Measurements from ENCODE around the gene CCNF.

CCNF gene

DNA sequence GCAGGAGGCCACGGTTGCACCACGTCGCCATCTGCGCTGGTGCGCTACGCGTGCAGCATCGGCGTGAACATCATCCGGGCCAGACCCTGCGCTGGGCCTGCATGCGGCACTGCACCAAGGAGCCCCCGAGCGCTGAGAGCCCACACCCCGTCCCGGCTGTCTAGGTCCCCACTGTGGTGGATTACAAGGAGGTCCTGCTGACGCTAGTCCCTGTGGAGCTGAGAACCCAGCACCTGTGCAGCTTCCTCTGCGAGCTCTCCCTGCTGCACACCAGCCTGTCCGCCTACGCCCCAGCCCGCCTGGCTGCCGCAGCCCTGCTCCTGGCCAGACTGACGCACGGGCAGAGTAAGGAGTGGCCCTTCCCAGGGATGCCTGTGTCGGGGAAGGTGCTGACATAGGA, 19.9 kb downstream of the CCNF start:
- Histone ChIP-seq H3K9ac (ENCODE audit: low read depth, low read length, poor library complexity) (no peak overlapping the region), H2AFZ (ENCODE audit: low read length) (no peak overlapping the region), H3K27me3 (ENCODE audit: control insufficient read depth in 3 of 3, insufficient read depth in 3 of 3, low read depth in 1 of 3, low read length in 3 of 3) (no peaks in the 10 kb centered on the region), H4K8ac (ENCODE audit: low read depth, low read length) (no peak overlapping the region), H3K9me3 (replicated peaks in 1 of 2; ENCODE audit: control insufficient read depth in 2 of 2, insufficient read depth in 1 of 2, low read depth in 1 of 2, low read length in 2 of 2) (no peaks in the 10 kb centered on the region), H2AK5ac (ENCODE audit: low read depth, low read length) (no peak overlapping the region), H3K4me3 (ENCODE audit: low read length in 2 of 2) (no peak overlapping the region), H2BK120ac (ENCODE audit: low read depth, low read length) (no peak overlapping the region), H3K79me1 (ENCODE audit: low read depth, low read length) (peaks cover 11% of the 10 kb centered on the region), H4K91ac (ENCODE audit: low read depth, low read length, poor library complexity) (no peak overlapping the region), H2BK12ac (ENCODE audit: low read length) (no peak overlapping the region), H3K18ac (ENCODE audit: low read length) (no peak overlapping the region), H3K23ac (ENCODE audit: low read depth, low read length, poor library complexity) (peak overlapping the region; percentile 80), H3K14ac (ENCODE audit: low read length) (peak overlapping the region; percentile 38), H2BK15ac (ENCODE audit: low read length) (no peak overlapping the region), H3K4me1 (ENCODE audit: control insufficient read depth in 2 of 2, insufficient read depth in 1 of 2, low read depth in 1 of 2, low read length in 2 of 2) (no peaks in the 10 kb centered on the region), H3K27ac (replicated peaks; ENCODE audit: low read length) (no peak overlapping the region), H3K36me3 (replicated peaks in 1 of 2; ENCODE audit: control insufficient read depth in 2 of 2, insufficient read depth in 2 of 2, low read length in 2 of 2) (peaks cover 73 to 94% of the 10 kb centered on the region in 2 donors), H3K4me2 (ENCODE audit: insufficient read depth, low read length, poor library complexity, severe bottlenecking) (no peak overlapping the region), H3K4ac (ENCODE audit: low read length) (no peak overlapping the region), H2BK5ac (ENCODE audit: low read length) (no peak overlapping the region)
- no CpG with 5 or more reads among the region's 25 CpGs for WGBS, 2 donors (ENCODE audit: extremely low coverage in 2 of 2, insufficient read length in 2 of 2, insufficient replicate concordance in 1 of 2)
- no peak for DNase-seq (ENCODE audit: low spot score)

DNA sequence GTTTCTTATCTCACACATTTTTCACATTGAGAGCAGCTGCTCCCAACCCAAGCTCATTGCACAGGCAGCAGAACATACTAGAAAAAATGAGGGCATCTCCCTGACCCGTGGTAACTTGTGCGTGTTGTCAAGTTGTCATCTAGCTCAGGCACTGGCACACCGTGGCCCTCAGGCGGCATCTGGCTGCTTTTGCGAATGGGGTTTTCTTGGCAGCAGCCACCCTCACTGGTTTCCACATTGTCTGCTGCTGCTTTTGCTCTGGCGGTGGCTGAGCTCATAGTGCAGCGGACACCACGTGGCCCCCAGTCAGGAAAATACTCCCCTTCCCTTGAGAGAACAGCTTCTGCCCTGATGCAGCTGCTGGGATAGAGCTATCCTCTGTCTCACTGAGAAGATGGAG, 21.3 kb downstream of the CCNF start:
- Histone ChIP-seq H2AK5ac (ENCODE audit: low read depth, low read length) (no peak overlapping the region), H2BK120ac (ENCODE audit: low read depth, low read length) (no peak overlapping the region), H3K79me1 (ENCODE audit: low read depth, low read length) (peaks cover 9% of the 10 kb centered on the region), H4K91ac (ENCODE audit: low read depth, low read length, poor library complexity) (no peak overlapping the region), H3K4me2 (ENCODE audit: insufficient read depth, low read length, poor library complexity, severe bottlenecking) (no peak overlapping the region), H3K36me3 (replicated peaks in 1 of 2; ENCODE audit: control insufficient read depth in 2 of 2, insufficient read depth in 2 of 2, low read length in 2 of 2) (peaks cover 71 to 96% of the 10 kb centered on the region in 2 donors), H3K4ac (ENCODE audit: low read length) (no peak overlapping the region), H3K14ac (ENCODE audit: low read length) (no peak overlapping the region), H3K27me3 (ENCODE audit: control insufficient read depth in 3 of 3, insufficient read depth in 3 of 3, low read depth in 1 of 3, low read length in 3 of 3) (no peaks in the 10 kb centered on the region), H3K9ac (ENCODE audit: low read depth, low read length, poor library complexity) (no peak overlapping the region), H2AFZ (ENCODE audit: low read length) (no peak overlapping the region), H3K18ac (ENCODE audit: low read length) (no peak overlapping the region), H2BK12ac (ENCODE audit: low read length) (no peak overlapping the region), H3K9me3 (replicated peaks in 1 of 2; ENCODE audit: control insufficient read depth in 2 of 2, insufficient read depth in 1 of 2, low read depth in 1 of 2, low read length in 2 of 2) (no peaks in the 10 kb centered on the region), H3K23ac (ENCODE audit: low read depth, low read length, poor library complexity) (no peak overlapping the region), H3K4me3 (ENCODE audit: low read length in 2 of 2) (no peak overlapping the region), H2BK15ac (ENCODE audit: low read length) (no peak overlapping the region), H2BK5ac (ENCODE audit: low read length) (no peak overlapping the region), H3K4me1 (ENCODE audit: control insufficient read depth in 2 of 2, insufficient read depth in 1 of 2, low read depth in 1 of 2, low read length in 2 of 2) (no peaks in the 10 kb centered on the region), H4K8ac (ENCODE audit: low read depth, low read length) (no peak overlapping the region), H3K27ac (replicated peaks; ENCODE audit: low read length) (no peak overlapping the region)
- no CpG with 5 or more reads among the region's 8 CpGs for WGBS, 2 donors (ENCODE audit: extremely low coverage in 2 of 2, insufficient read length in 2 of 2, insufficient replicate concordance in 1 of 2)
- no peak for DNase-seq (ENCODE audit: low spot score)

DNA sequence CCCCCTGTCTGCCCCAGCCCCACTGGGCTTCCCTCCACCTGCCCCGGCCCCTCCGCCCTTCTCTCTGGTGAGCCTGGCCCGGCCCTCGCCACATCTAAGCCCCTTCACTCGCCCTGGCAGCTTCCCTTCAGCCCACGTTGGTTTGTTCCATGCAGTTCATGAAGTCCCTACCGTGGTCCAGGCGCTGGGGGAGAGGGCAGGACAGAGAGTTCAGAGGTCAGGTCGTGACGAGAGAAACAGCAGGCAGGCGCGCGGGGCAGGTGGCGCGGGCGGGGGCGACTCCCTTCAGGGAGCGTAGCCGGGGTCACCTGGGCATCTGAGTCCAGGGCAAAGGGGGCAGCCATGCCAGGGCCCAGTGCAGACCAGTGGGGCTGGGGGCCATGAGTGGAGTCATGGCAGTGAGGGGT, 21.7 kb downstream of the CCNF start:
- Histone ChIP-seq H3K4me2 (ENCODE audit: insufficient read depth, low read length, poor library complexity, severe bottlenecking) (no peak overlapping the region), H3K14ac (ENCODE audit: low read length) (no peak overlapping the region), H3K79me1 (ENCODE audit: low read depth, low read length) (peaks cover 7% of the 10 kb centered on the region), H2BK12ac (ENCODE audit: low read length) (no peak overlapping the region), H3K23ac (ENCODE audit: low read depth, low read length, poor library complexity) (peak overlapping the region; percentile 43), H2AK5ac (ENCODE audit: low read depth, low read length) (no peak overlapping the region), H3K4me3 (ENCODE audit: low read length in 2 of 2) (no peak overlapping the region), H2BK120ac (ENCODE audit: low read depth, low read length) (no peak overlapping the region), H2BK15ac (ENCODE audit: low read length) (no peak overlapping the region), H3K9me3 (replicated peaks in 1 of 2; ENCODE audit: control insufficient read depth in 2 of 2, insufficient read depth in 1 of 2, low read depth in 1 of 2, low read length in 2 of 2) (no peaks in the 10 kb centered on the region), H3K27me3 (ENCODE audit: control insufficient read depth in 3 of 3, insufficient read depth in 3 of 3, low read depth in 1 of 3, low read length in 3 of 3) (no peaks in the 10 kb centered on the region), H2BK5ac (ENCODE audit: low read length) (no peak overlapping the region), H3K4ac (ENCODE audit: low read length) (no peak overlapping the region), H2AFZ (ENCODE audit: low read length) (no peak overlapping the region), H3K36me3 (replicated peaks in 1 of 2; ENCODE audit: control insufficient read depth in 2 of 2, insufficient read depth in 2 of 2, low read length in 2 of 2) (peaks cover 72 to 96% of the 10 kb centered on the region in 2 donors), H3K27ac (replicated peaks; ENCODE audit: low read length) (no peak overlapping the region), H3K18ac (ENCODE audit: low read length) (no peak overlapping the region), H3K4me1 (ENCODE audit: control insufficient read depth in 2 of 2, insufficient read depth in 1 of 2, low read depth in 1 of 2, low read length in 2 of 2) (no peaks in the 10 kb centered on the region), H3K9ac (ENCODE audit: low read depth, low read length, poor library complexity) (no peak overlapping the region), H4K8ac (ENCODE audit: low read depth, low read length) (no peak overlapping the region), H4K91ac (ENCODE audit: low read depth, low read length, poor library complexity) (no peak overlapping the region)
- no CpG with 5 or more reads among the region's 19 CpGs for WGBS, 2 donors (ENCODE audit: extremely low coverage in 2 of 2, insufficient read length in 2 of 2, insufficient replicate concordance in 1 of 2)
- DNase-seq (ENCODE audit: low spot score) = no peak

DNA sequence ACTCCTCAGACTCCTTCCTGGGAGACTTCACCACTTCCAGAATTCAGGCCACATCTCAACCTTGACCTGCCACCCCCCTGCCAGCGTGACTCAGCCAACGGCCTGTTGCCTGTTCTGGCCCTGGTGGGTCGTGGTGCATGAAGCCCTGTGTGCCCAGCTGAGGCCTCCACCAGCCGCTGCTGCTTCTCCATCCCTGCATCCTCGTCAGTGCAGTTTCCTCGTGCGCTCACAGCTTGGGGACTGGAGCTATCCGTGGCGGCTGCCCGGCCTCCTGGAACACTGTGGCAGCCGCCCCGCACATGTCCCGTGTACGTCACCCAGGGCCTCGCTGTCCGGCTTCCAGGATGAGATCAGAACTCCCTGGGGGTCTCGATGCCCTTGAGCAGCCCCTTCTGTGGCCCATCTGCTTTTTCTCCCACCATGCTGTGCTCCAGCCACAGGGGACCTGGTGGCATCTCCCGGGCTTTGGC, 22.6 kb downstream of the CCNF start:
- Histone ChIP-seq H3K27ac (replicated peaks; ENCODE audit: low read length) (no peak overlapping the region), H3K4me1 (ENCODE audit: control insufficient read depth in 2 of 2, insufficient read depth in 1 of 2, low read depth in 1 of 2, low read length in 2 of 2) (no peaks in the 10 kb centered on the region), H3K36me3 (replicated peaks in 1 of 2; ENCODE audit: control insufficient read depth in 2 of 2, insufficient read depth in 2 of 2, low read length in 2 of 2) (peaks cover 71 to 96% of the 10 kb centered on the region in 2 donors), H3K4me2 (ENCODE audit: insufficient read depth, low read length, poor library complexity, severe bottlenecking) (no peak overlapping the region), H3K79me1 (ENCODE audit: low read depth, low read length) (peaks cover 8% of the 10 kb centered on the region), H3K4ac (ENCODE audit: low read length) (no peak overlapping the region), H4K8ac (ENCODE audit: low read depth, low read length) (no peak overlapping the region), H2AK5ac (ENCODE audit: low read depth, low read length) (no peak overlapping the region), H2BK15ac (ENCODE audit: low read length) (no peak overlapping the region), H3K27me3 (ENCODE audit: control insufficient read depth in 3 of 3, insufficient read depth in 3 of 3, low read depth in 1 of 3, low read length in 3 of 3) (no peaks in the 10 kb centered on the region), H2BK120ac (ENCODE audit: low read depth, low read length) (no peak overlapping the region), H3K18ac (ENCODE audit: low read length) (no peak overlapping the region), H3K14ac (ENCODE audit: low read length) (no peak overlapping the region), H2BK12ac (ENCODE audit: low read length) (no peak overlapping the region), H3K9ac (ENCODE audit: low read depth, low read length, poor library complexity) (no peak overlapping the region), H2AFZ (ENCODE audit: low read length) (no peak overlapping the region), H3K9me3 (replicated peaks in 1 of 2; ENCODE audit: control insufficient read depth in 2 of 2, insufficient read depth in 1 of 2, low read depth in 1 of 2, low read length in 2 of 2) (no peaks in the 10 kb centered on the region), H2BK5ac (ENCODE audit: low read length) (no peak overlapping the region), H4K91ac (ENCODE audit: low read depth, low read length, poor library complexity) (no peak overlapping the region), H3K4me3 (ENCODE audit: low read length in 2 of 2) (no peak overlapping the region), H3K23ac (ENCODE audit: low read depth, low read length, poor library complexity) (peak overlapping the region; percentile 17)
- DNase-seq (ENCODE audit: low spot score) = no peak
- WGBS, 2 donors (ENCODE audit: extremely low coverage in 2 of 2, insufficient read length in 2 of 2, insufficient replicate concordance in 1 of 2) = no CpG with 5 or more reads among the region's 18 CpGs

Data from neuronal stem cell (in vitro differentiated cells).